NCI-H1417 treated with DMSO at 0.1 percent for 48 hours (cell line): ENCODE data around the gene KRT3.

Source experiments
- DNase-seq: peaks from one replicate; lab custom pipeline; 2025; lab: John Stamatoyannopoulos, UW

Gene KRT3

DNA sequence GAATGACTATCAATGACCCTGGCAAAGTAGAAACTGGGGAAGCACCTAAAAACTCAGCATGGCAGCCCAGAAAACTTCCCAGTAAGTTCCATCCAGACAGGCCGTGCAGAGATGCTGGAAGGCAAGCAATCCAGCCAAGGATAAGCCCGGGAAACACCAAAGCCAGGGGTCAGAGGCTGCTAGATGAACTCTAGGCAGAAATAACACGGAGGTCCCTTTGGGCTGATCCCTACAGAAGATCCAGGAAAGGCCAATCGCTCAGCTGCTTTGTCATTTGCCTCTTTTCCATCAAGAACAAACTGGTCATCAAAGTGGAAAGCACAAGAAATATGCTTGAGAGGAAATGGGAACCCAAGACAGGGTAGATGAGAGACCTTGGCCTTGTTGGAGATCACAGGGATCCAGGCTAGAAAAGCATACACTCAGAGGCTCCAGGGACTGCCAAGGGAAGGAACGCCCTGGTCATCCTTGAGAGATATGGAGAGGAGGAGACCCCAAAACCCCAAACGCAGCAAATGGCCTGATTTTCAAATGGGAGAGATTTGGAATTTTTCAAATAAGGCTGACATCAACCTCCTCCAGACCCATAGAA lies 31.7 kb upstream of the KRT3 start:
- no peak for DNase-seq

DNA sequence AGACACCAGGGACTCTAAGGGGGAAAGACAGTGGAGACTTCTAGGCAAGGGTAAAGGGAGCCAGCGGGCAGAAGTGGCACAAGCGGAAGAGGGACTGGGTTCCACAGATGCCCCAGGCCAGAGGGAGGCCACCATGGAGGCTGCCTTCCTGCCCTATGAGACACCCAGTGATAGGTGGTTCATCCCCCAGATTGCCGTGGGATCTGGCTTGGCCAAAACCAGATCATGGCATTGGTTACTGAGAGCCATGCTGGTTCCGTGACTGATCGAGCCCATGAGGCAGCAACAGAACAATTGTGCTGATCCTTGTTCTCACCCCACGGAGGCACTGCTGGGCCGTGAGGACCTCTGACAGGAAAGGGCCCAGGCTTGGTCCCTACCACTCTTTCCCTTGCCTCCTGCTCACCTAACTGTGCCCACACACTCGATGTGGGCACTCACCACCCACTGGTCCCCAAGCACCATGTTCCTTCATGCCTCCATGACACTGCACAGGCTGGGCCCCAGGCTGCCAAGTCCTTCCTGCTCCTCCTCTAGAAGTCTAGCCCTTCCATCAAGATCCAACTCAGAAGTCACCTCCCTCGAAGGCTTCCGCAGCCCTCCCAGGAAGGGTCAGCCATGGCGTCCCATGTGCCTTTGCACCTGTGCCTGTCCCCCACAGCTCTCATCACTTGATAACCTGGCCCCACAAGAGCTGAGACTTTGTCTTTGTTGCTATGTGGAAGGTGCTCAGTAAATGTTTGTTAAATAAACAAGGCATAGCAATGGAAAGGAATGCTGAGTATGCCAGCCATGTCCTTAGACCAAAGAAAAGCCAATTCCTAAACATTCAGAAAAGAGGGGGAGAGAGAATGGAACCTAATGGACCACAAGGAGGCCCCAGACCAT lies 30.9 kb upstream of the KRT3 start:
- DNase-seq = no peak

GRCh38 chr12:52825961-52826360 lies 30.0 kb upstream of the KRT3 start:
- DNase-seq = no peak

DNA sequence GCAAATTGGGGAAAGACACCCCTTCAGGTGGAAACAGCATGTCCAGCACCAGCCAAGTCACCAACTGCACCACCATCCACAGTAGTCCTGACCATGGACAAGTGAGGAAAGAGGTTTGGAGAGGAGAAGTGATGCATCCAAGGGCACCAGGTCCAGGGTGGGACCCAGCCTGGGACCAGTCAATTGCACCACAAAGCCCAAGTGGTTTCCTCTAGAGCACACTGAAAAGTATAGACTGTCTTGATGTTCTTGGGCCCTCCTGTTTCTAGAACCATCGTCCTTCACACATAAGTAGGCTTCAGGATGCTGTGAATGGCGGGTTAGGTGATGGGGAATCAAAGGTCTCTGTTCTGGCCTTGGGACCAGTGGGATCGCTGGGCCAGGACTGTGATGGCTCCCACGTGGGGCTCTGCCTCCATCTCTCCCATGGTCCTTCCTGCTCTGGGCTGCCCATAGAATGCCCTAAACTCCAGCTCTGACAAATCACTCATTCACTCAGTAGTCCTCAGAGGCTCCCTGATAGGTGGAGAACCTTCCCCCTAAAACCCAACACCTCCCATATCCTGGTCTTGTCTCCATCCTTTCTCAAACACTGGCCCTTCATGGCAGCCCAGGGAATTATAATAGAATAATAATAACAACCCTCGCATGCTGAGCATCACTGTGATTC lies 29.0 kb upstream of the KRT3 start:
- no peak for DNase-seq

DNA sequence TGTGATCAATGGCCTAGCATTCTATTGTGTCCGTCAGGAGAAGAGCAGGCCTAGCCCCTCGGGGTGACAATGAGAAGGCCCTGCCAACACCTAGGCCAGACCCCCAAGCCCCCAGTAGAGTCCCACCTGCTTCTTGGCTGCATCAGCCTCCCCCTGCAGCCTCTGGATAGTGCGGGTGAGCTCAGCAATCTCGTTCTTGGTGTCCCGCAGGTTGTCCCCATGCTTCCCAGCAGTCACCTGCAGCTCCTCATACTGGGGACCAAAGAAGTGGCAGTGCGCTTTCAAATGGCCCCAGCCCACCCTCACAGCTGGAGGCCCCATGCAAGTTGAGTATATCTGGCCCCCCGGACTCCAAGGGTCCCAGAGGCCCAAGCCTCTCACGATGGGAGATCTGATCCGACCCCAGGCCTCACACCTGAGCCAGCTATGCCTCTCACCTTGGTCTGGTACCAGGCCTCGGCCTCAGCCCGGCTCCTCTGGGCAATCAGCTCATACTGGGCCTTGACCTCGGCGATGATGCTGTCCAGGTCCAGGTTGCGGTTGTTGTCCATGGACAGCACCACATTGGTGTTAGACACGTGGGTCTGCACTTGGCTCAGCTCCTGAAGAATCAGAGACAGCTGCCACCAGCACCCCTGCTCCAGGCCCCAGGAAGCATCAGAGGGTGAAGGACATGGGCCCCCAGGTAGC lies 28.0 kb upstream of the KRT3 start:
- no peak for DNase-seq

GRCh38 chr12:52822771-52823510 lies 27.0 kb upstream of the KRT3 start:
- DNase-seq = no peak

- DNase-seq = no peak
Measured at GRCh38 chr12:52821826-52822660, 26.1 kb upstream of the KRT3 start.

- no peak for DNase-seq
Measured at GRCh38 chr12:52821071-52821730, 25.3 kb upstream of the KRT3 start.

GRCh38 chr12:52820521-52820920 lies 24.6 kb upstream of the KRT3 start:
- no peak for DNase-seq

- no peak for DNase-seq
Measured at GRCh38 chr12:52819731-52820510, 24.0 kb upstream of the KRT3 start.

- no peak for DNase-seq
Measured at GRCh38 chr12:52818887-52819420, 23.0 kb upstream of the KRT3 start.

- no peak for DNase-seq
Measured at GRCh38 chr12:52818388-52818787, 22.5 kb upstream of the KRT3 start.

DNA sequence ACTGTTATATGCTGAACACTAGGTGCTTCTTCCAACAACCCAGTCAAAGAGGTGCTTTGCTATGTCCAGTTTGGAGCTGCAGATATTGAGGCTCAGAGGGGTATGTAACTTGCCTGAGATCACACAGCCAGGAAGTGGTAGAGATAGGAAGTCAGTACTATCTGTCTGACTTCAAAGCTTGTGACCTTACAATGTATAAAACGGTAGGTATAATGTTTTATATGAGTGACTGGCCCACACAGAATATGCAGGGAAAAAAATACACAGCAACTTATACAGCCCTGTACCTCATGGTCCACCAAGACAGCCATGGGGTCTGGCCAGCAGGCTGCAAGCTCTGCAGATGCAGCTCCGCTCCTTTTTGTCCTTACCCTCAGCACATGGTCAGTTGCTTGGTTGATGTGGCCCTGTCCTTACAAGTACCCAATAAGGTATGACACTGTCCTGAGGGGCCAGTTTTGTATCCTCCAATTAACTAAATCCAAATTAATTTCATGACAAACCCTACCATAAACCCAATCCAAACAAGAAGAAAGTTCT lies 21.9 kb upstream of the KRT3 start:
- no peak for DNase-seq

DNA sequence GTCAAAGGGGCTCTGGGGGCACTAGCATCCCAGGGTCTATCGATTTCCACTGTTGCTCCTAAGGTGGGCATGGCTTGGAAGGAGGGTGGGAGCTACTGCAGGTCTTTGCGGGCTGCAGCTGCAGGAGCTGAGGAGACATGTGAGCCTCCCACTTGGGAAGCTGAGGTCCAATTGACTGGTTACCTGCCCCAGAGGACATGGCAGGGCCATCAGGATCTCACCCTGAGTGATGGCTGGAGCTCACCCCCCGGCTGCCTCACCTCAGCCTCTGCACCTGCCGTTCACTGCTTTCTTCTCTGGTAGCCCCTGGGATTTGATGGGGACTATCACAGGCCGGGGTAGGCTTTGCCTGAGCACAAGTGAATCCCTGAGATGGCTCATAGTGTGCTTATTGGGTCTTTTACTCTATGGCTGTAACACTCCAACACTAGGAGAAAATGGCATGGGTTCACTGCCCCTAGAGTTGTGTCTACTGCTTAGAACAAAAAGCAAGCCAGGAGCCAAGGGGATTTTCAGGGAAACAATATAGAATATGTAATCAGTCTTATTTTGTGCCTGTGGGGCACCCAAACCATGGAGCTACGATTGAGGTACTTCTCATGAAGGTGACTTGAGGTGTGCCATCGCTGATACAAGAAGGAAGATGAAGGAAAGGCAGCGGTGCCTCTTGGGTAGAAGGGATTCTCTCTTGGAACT lies 21.2 kb upstream of the KRT3 start:
- no peak for DNase-seq

DNA sequence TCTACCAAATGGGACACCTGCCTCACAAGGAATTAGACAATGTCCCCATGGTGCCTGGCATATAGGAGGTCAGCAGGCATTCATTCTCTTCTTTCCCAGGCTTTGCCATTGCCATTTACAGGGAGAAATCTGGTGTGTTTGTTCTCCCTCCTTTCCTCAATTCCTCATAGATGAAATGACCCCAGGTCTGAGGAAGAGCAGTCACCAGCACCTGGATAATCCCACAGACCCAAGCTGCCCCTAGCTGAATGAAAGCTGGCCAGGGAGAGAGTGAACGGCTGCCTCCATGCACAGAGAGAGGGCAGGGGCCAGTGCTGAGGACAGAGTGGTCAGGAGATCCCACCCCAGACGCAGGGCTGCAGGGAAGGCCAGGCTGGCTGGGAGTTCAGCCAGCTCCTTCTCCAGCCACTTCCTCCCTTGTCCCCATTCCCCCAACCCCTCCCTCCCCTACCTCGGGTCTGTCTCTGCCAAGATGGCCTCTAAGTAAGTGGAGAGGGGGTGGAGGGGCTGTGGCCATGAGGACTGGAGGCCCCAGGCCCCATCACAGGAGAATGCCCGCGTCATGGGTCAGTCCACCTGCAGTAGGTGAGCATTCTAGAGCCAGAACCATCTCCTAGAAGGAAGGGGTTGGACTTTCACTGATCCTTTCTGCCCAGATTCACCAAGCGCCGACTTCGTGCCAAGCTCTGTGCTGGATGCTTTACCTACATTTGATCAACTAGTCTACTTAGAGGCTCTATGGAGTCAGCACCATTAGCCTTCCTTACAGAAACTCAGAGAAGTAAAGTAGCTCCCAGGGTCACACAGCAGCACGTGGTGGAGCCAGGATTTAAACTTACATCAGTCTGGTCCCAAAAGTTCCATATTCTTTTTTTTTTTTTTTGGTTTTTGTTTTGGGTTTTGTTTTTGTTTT lies 20.0 kb upstream of the KRT3 start:
- no peak for DNase-seq

DNA sequence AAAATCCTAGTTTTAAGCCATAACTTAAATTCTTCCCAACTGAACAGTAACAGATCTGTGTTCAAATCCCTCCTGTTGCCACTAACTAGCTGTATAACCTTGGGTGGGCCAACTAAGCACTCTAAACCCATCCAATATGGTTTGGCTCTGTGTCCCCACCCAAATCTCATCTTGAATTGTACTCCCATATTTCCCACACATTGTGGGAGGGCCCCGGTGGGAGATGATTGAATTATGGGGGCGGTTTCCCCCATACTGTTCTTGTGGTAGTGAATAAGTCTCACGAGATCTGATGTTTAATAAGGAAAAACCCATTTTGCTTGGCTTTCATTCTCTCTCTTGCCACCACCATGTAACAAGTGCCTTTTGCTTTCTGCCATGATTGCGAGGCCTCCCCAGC lies 19.2 kb upstream of the KRT3 start:
- no peak for DNase-seq

GRCh38 chr12:52814710-52815155 lies 18.8 kb upstream of the KRT3 start:
- DNase-seq = no peak
